Measurements from ENCODE around the gene SLC16A13. TPM values are rescaled to one million over a fixed set of nuclear protein-coding genes. Genes with fewer than 3 reads are reported as not detected.
"Not testable (repeated sequence)": the region's sequence is repeated elsewhere in the genome, so short reads cannot be mapped to it uniquely, and the experiment has no call there.

SLC16A13 gene
- total RNA-seq, 6 donors from 2014 or later: 2.3 to 26.2 (median 10.7) TPM

DNA sequence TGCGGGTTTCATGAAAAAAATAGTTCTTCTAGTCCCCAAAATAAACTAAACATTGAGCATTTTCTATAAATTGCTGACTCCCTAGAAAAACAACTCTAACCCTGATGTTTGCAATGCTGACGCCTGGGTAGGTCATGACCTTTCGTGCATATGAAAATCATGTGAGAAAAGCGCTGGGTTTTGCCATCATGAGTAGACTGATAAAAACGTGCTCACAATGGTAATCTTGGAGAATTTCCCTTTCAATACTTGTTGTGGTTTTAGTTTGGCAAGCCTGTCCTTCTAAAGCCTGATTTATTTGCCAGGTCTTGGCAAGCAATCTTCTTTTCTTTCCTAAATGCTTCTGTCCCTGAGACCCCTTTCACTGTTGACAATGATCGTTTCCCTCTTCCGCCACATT, 48.3 kb downstream of the SLC16A13 start:
- TF ChIP-seq EP300 (IDR thresholded peaks at IDR 0.05) (no peak), POLR2AphosphoS5 (IDR thresholded peaks at IDR 0.05) (no peak), POLR2A (IDR thresholded peaks at IDR 0.05) (no peak)
- TF ChIP-seq, protein P1, sequence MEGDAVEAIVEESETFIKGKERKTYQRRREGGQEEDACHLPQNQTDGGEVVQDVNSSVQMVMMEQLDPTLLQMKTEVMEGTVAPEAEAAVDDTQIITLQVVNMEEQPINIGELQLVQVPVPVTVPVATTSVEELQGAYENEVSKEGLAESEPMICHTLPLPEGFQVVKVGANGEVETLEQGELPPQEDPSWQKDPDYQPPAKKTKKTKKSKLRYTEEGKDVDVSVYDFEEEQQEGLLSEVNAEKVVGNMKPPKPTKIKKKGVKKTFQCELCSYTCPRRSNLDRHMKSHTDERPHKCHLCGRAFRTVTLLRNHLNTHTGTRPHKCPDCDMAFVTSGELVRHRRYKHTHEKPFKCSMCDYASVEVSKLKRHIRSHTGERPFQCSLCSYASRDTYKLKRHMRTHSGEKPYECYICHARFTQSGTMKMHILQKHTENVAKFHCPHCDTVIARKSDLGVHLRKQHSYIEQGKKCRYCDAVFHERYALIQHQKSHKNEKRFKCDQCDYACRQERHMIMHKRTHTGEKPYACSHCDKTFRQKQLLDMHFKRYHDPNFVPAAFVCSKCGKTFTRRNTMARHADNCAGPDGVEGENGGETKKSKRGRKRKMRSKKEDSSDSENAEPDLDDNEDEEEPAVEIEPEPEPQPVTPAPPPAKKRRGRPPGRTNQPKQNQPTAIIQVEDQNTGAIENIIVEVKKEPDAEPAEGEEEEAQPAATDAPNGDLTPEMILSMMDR (IDR thresholded peaks at IDR 0.05): no peak
- ATAC-seq (ENCODE audit: low FRiP score in 2 of 2) (no peak), DNase-seq (no peak)
- H3K36me3 ChIP-seq: no peaks in the 10 kb centered on the region
- H3K27ac ChIP-seq: no peak overlapping the region
- peaks cover 0 to 10% (median 4%) of the 10 kb centered on the region in 4 donors for H3K4me1 ChIP-seq
- H3K4me3 ChIP-seq: no peak overlapping the region
- H3K9me3 ChIP-seq: no peaks in the 10 kb centered on the region
- no peaks in the 10 kb centered on the region for H3K27me3 ChIP-seq
- WGBS, 2 donors: 19 to 24% methylated on average over 7 of the region's 7 CpGs

DNA sequence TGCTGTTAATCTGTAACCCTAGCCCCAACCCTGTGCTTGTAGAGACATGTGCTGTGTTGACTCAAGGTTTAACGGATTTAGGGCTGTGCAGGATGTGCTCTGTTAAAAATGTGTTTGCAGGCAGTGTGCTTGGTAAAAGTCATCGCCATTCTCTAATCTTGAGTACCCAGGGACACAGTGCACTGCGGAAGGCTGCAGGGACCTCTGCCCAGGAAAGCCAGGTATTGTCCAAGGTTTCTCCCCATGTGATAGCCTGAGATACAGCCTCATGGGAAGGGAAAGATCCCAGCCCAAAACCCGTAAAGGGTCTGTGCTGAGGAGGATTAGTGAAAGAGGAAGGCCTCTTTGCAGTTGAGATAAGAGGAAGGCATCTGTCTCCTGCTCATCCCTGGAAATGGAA, 52.6 kb downstream of the SLC16A13 start:
- H3K27me3 ChIP-seq; H3K27ac ChIP-seq; H3K4me1 ChIP-seq; H3K9me3 ChIP-seq; H3K36me3 ChIP-seq; DNase-seq; ATAC-seq (ENCODE audit: low FRiP score in 2 of 2); H3K4me3 ChIP-seq: not testable (repeated sequence)
- 47 to 71% methylated on average over 3 to 4 of the region's 4 CpGs for WGBS, 2 donors

DNA sequence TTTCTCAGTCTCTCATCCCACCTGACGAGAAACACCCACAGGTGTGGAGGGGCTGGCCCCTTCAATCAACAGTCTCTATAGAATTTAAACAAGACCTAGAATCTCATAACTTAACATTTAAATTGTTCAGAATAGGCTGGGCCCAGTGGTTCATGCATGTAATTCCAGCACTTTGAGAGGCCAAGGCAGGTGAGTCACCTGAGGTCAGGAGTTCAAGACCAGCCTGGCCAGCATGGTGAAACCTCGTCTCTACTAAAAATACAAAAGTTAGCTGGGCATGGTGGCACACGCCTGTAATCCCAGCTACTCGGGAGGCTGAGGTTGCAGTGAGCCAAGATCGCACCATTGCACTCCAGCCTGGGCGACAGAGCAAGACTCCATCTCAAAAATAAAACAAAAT, 53.8 kb downstream of the SLC16A13 start:
- not testable (repeated sequence) for H3K4me1 ChIP-seq; H3K27ac ChIP-seq; DNase-seq; H3K27me3 ChIP-seq; H3K4me3 ChIP-seq; H3K36me3 ChIP-seq; H3K9me3 ChIP-seq; ATAC-seq (ENCODE audit: low FRiP score in 2 of 2)
- 90% methylated on average over 6 of the region's 6 CpGs for WGBS, 2 donors

Small RNAs within 50 kb of the gene (small RNA-seq; reads per million reads assigned to genes)
- 0 reads per million in 4 donors for gene AC120057.1

Other genes starting within 250 kb of the SLC16A13 start
- 10 to 100 TPM in 1 of 6 donors, 1 to 10 TPM in 4, under 1 TPM in 1; 0.54 to 25.6 (median 4.6) TPM for gene TEKT1, start 204.3 kb upstream of the SLC16A13 start, total RNA-seq
- gene ALOX12, start 40.0 kb upstream of the SLC16A13 start, total RNA-seq: 1 to 10 TPM in 2 of 6 donors, under 1 TPM in 4; 0.26 to 3.1 (median 0.46) TPM
- gene RNASEK, start 23.4 kb upstream of the SLC16A13 start, total RNA-seq: 100 to 1,000 TPM in 5 of 6 donors, 10 to 100 TPM in 1; 85.9 to 304 (median 175) TPM
- gene BCL6B, start 13.0 kb upstream of the SLC16A13 start, total RNA-seq: 10 to 100 TPM in 3 of 6 donors, 1 to 10 TPM in 3; 2.1 to 83.1 (median 9.4) TPM
- 10 to 100 TPM in 2 of 6 donors, 1 to 10 TPM in 4; 2.7 to 35.0 (median 6.1) TPM for gene SLC16A11, start 8.1 kb downstream of the SLC16A13 start, total RNA-seq
- gene CLEC10A, start 44.2 kb downstream of the SLC16A13 start, total RNA-seq: 10 to 100 TPM in 2 of 6 donors, 1 to 10 TPM in 2, under 1 TPM in 2; 0.76 to 16.8 (median 5.1) TPM
- gene ASGR2, start 78.8 kb downstream of the SLC16A13 start, total RNA-seq: 1 to 10 TPM in 5 of 6 donors, under 1 TPM in 1; 0.98 to 3.9 (median 1.8) TPM
- 10 to 100 TPM in 1 of 6 donors, 1 to 10 TPM in 4, not detected in 1; 1.1 to 11.5 (median 6.8) TPM for gene ASGR1, start 143.4 kb downstream of the SLC16A13 start, total RNA-seq
- gene DLG4, start 183.8 kb downstream of the SLC16A13 start, total RNA-seq: 10 to 100 TPM; 10.5 to 32.5 (median 19.4) TPM
- gene ACADVL, start 183.9 kb downstream of the SLC16A13 start, total RNA-seq: 1,000 to 10,000 TPM in 2 of 6 donors, 100 to 1,000 TPM in 4; 377 to 1,449 (median 553) TPM
- 10 to 100 TPM; 40.4 to 70.2 (median 42.4) TPM for gene DVL2, start 198.5 kb downstream of the SLC16A13 start, total RNA-seq
- gene PHF23, start 203.4 kb downstream of the SLC16A13 start, total RNA-seq: 10 to 100 TPM; 25.4 to 54.5 (median 31.2) TPM
- gene GABARAP, start 206.4 kb downstream of the SLC16A13 start, total RNA-seq: 100 to 1,000 TPM; 381 to 631 (median 601) TPM
- 100 to 1,000 TPM in 2 of 6 donors, 10 to 100 TPM in 4; 62.9 to 139 (median 75.0) TPM for gene CTDNEP1, start 215.7 kb downstream of the SLC16A13 start, total RNA-seq
- 10 to 100 TPM in 5 of 6 donors, 1 to 10 TPM in 1; 5.2 to 36.3 (median 21.0) TPM for gene ELP5, start 216.2 kb downstream of the SLC16A13 start, total RNA-seq
- 100 to 1,000 TPM in 5 of 6 donors, 10 to 100 TPM in 1; 57.6 to 201 (median 137) TPM for gene CLDN7, start 226.5 kb downstream of the SLC16A13 start, total RNA-seq
- 1 to 10 TPM; 1.0 to 5.2 (median 1.2) TPM for gene SLC2A4, start 245.7 kb downstream of the SLC16A13 start, total RNA-seq

Data from upper lobe of left lung (tissue), 6 donors.